ENCODE measurements around the gene MEGF11. TPM values are rescaled to one million over a fixed set of nuclear protein-coding genes. Genes with fewer than 3 reads are reported as not detected.

Gene MEGF11
- total RNA-seq, 3 donors from 2014 or later (not counting 1 experiment from before 2014, with no cell fraction given) = not detected

DNA sequence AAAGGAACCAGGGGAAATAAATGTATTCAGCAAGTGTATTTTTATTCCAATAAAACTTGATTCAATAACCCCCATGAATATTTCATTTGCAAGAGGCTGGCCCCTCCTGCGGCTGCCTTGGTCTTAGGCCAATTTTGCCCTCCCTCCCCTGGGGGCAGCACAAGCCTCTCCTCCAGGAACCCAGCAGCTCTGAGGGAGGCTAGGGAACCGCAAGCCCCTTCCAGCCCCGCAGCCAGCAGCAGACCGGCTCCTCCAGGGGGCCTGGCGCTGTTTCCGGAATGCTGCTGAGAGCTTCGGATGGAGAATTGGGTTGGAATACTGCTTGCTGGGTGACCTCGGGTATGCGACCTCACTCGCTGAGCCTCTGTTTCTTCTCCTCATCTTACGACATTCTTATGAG is 234.2 kb downstream of the MEGF11 start:
- H3K27ac Mint-ChIP-seq = no peak overlapping the region
- intact Hi-C loops (cut with micrococcal nuclease) = no loop called here

DNA sequence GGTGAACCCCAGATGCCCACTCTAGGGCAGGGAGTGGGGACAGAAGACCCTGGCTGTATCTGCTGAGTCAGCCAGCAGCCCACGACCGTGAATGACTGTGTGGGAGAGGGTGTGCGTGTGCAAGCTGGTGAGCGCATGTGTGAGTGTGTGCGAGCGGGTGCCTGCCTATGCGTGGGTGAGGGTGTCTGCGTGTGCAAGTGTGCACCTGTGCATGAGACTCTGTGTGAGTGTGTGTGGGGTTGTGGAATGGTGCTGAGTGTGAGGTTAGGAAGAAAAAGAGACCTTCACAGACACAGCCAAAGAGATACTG is 235.1 kb downstream of the MEGF11 start:
- intact Hi-C loops (cut with micrococcal nuclease) = no loop called here
- no peaks in the 10 kb centered on the region for H3K9me3 Mint-ChIP-seq
- no peaks in the 10 kb centered on the region for H3K9me3 ChIP-seq (ENCODE audit: control insufficient read depth, insufficient read depth, low read length)
- peaks cover 10 to 14% of the 10 kb centered on the region in 2 donors for H3K27me3 Mint-ChIP-seq (ENCODE audit: low read depth in 2 of 2)
- no peak overlapping the region for H3K4me3 ChIP-seq (ENCODE audit: low read length)
- 80% methylated on average over 8 of the region's 8 CpGs for WGBS (ENCODE audit: insufficient coverage)
- H3K27ac Mint-ChIP-seq = no peak overlapping the region
- no peak overlapping the region for H3K4me3 Mint-ChIP-seq
- no peaks in the 10 kb centered on the region for H3K4me1 ChIP-seq (ENCODE audit: control insufficient read depth, insufficient read depth, low read length)
- no peak overlapping the region for H3K27ac ChIP-seq (ENCODE audit: low read length)
- ATAC-seq (no peak), DNase-seq (no peak)
- no peaks in the 10 kb centered on the region for H3K36me3 ChIP-seq (ENCODE audit: control insufficient read depth, insufficient read depth, low read length)
- no peaks in the 10 kb centered on the region for H3K36me3 Mint-ChIP-seq
- TF ChIP-seq, protein P1, sequence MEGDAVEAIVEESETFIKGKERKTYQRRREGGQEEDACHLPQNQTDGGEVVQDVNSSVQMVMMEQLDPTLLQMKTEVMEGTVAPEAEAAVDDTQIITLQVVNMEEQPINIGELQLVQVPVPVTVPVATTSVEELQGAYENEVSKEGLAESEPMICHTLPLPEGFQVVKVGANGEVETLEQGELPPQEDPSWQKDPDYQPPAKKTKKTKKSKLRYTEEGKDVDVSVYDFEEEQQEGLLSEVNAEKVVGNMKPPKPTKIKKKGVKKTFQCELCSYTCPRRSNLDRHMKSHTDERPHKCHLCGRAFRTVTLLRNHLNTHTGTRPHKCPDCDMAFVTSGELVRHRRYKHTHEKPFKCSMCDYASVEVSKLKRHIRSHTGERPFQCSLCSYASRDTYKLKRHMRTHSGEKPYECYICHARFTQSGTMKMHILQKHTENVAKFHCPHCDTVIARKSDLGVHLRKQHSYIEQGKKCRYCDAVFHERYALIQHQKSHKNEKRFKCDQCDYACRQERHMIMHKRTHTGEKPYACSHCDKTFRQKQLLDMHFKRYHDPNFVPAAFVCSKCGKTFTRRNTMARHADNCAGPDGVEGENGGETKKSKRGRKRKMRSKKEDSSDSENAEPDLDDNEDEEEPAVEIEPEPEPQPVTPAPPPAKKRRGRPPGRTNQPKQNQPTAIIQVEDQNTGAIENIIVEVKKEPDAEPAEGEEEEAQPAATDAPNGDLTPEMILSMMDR (IDR thresholded peaks at IDR 0.05) = no peak
- no peaks in the 10 kb centered on the region for H3K27me3 ChIP-seq (ENCODE audit: control insufficient read depth, insufficient read depth, low read length)
- H3K4me1 Mint-ChIP-seq = no peaks in the 10 kb centered on the region

More for the DNA sequence above, 234.2 kb downstream of the MEGF11 start:
- Histone ChIP-seq H3K27me3 (ENCODE audit: control insufficient read depth, insufficient read depth, low read length) (no peaks in the 10 kb centered on the region), H3K9me3 (ENCODE audit: control insufficient read depth, insufficient read depth, low read length) (no peaks in the 10 kb centered on the region), H3K36me3 (ENCODE audit: control insufficient read depth, insufficient read depth, low read length) (no peaks in the 10 kb centered on the region), H3K4me3 (ENCODE audit: low read length) (no peak overlapping the region), H3K4me1 (ENCODE audit: control insufficient read depth, insufficient read depth, low read length) (no peaks in the 10 kb centered on the region), H3K27ac (ENCODE audit: low read length) (no peak overlapping the region)
- DNase-seq (no peak), ATAC-seq (no peak)
- H3K36me3 Mint-ChIP-seq = no peaks in the 10 kb centered on the region
- WGBS (ENCODE audit: insufficient coverage) = 58% methylated on average over 10 of the region's 11 CpGs
- no peaks in the 10 kb centered on the region for H3K4me1 Mint-ChIP-seq
- no peaks in the 10 kb centered on the region for H3K9me3 Mint-ChIP-seq
- TF ChIP-seq, protein P1 (IDR thresholded peaks at IDR 0.05) = no peak
- peaks cover 10 to 14% of the 10 kb centered on the region in 2 donors for H3K27me3 Mint-ChIP-seq (ENCODE audit: low read depth in 2 of 2)
- no peak overlapping the region for H3K4me3 Mint-ChIP-seq

DNA sequence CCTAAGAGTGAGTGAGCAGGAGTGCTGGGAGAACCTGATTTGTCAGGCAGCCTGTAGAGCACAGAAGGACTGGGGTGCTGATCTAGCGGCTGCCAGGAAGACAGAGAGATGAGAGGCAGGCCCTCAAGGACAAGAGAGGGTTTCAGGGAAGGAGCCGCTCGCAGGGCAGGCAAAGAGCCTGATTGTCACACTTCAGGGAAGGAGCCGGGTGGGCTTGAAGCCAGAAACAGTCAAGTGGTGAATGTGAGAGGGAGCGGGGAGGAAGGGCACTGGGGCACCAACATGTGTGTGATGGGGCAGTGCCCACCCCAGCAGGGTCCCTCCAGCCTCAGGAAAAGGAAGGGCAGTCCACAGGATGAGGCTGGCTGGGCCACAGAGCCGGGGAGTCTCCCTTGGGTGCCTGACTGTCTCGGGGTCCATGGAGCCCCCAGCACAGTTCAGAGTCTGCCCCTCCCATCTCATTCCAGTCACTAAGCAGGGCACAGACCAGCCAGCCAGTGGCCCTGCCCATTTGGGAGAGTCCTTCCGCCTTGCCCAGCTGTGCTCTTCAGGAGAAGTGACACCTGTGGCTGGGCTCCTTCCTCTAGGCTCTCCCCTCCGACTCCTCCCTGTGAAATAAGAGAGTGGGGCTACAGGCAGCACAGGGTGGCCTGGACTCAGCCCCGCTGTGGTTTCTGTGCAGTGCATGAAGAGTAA is 235.6 kb downstream of the MEGF11 start:
- WGBS (ENCODE audit: insufficient coverage) = 80% methylated on average over 10 of the region's 10 CpGs
- intact Hi-C loops (cut with micrococcal nuclease) = no loop called here
- Histone ChIP-seq H3K9me3 (ENCODE audit: control insufficient read depth, insufficient read depth, low read length) (no peaks in the 10 kb centered on the region), H3K4me1 (ENCODE audit: control insufficient read depth, insufficient read depth, low read length) (no peaks in the 10 kb centered on the region), H3K27ac (ENCODE audit: low read length) (no peak overlapping the region), H3K36me3 (ENCODE audit: control insufficient read depth, insufficient read depth, low read length) (no peaks in the 10 kb centered on the region), H3K27me3 (ENCODE audit: control insufficient read depth, insufficient read depth, low read length) (no peaks in the 10 kb centered on the region), H3K4me3 (ENCODE audit: low read length) (no peak overlapping the region)
- TF ChIP-seq, protein P1 (IDR thresholded peaks at IDR 0.05) = no peak
- no peak for ATAC-seq
- no peak overlapping the region for H3K4me3 Mint-ChIP-seq
- H3K4me1 Mint-ChIP-seq = no peaks in the 10 kb centered on the region
- H3K9me3 Mint-ChIP-seq = no peaks in the 10 kb centered on the region
- H3K36me3 Mint-ChIP-seq = no peaks in the 10 kb centered on the region
- DNase-seq = no peak
- peaks cover 10 to 14% of the 10 kb centered on the region in 2 donors for H3K27me3 Mint-ChIP-seq (ENCODE audit: low read depth in 2 of 2)
- no peak overlapping the region for H3K27ac Mint-ChIP-seq

DNA sequence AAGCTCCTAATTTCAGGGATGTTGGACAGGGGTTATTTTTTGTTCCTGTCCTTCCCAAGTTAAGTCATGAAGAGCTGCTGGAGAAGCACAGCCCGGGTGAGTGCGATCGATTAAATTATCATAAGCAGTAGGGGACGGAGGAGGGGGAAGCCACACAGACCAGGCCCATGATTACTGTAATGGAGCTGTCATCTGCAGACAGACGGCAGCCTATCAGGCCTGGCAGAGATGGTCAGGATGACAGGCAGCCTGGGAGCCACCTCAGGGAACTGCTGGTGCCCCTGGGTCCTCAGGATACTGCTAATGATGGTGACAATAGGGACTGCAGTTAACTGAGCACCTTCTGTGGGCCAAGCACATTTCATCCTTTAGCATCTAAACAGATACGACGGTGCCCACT is 236.6 kb downstream of the MEGF11 start:
- H3K4me1 Mint-ChIP-seq = no peaks in the 10 kb centered on the region
- H3K36me3 Mint-ChIP-seq = no peaks in the 10 kb centered on the region
- ATAC-seq (no peak), DNase-seq (no peak)
- TF ChIP-seq, protein P1 (IDR thresholded peaks at IDR 0.05) = no peak
- no peak overlapping the region for H3K4me3 ChIP-seq (ENCODE audit: low read length)
- no peaks in the 10 kb centered on the region for H3K4me1 ChIP-seq (ENCODE audit: control insufficient read depth, insufficient read depth, low read length)
- no peak overlapping the region for H3K27ac ChIP-seq (ENCODE audit: low read length)
- WGBS (ENCODE audit: insufficient coverage) = 75% methylated on average over 7 of the region's 7 CpGs
- H3K36me3 ChIP-seq (ENCODE audit: control insufficient read depth, insufficient read depth, low read length) = no peaks in the 10 kb centered on the region
- no peaks in the 10 kb centered on the region for H3K27me3 ChIP-seq (ENCODE audit: control insufficient read depth, insufficient read depth, low read length)
- H3K9me3 Mint-ChIP-seq = no peaks in the 10 kb centered on the region
- no peak overlapping the region for H3K27ac Mint-ChIP-seq
- H3K9me3 ChIP-seq (ENCODE audit: control insufficient read depth, insufficient read depth, low read length) = no peaks in the 10 kb centered on the region
- H3K27me3 Mint-ChIP-seq (ENCODE audit: low read depth in 2 of 2) = peaks cover 10 to 14% of the 10 kb centered on the region in 2 donors
- intact Hi-C loops (cut with micrococcal nuclease) = no loop called here
- H3K4me3 Mint-ChIP-seq = no peak overlapping the region
